Urinary bladder (tissue), 4 donors: ENCODE results near the gene DIABLO. TPM values are rescaled to one million over a fixed set of nuclear protein-coding genes. Genes with fewer than 3 reads are reported as not detected.
"Not testable (repeated sequence)": the region's sequence is repeated elsewhere in the genome, so short reads cannot be mapped to it uniquely, and the experiment has no call there.

Experiments
- DNase-seq: peaks from one replicate; pipeline ENCODE4 v3.0.0-alpha.2; 2015; ENCODE audit errors: extremely low spot score
- H3K27ac ChIP-seq: one replicate; pipeline ENCODE4 v1.5.1; 2013; ENCODE audit warnings: low read depth, mild to moderate bottlenecking, moderate library complexity
- H3K36me3 ChIP-seq: one replicate; pipeline ENCODE4 v1.6.1; 2013; ENCODE audit warnings: mild to moderate bottlenecking, moderate library complexity; ENCODE audit not compliant: insufficient read depth
- H3K4me1 ChIP-seq: one replicate; pipeline ENCODE4 v1.6.1; 2013; ENCODE audit warnings: mild to moderate bottlenecking, moderate library complexity; ENCODE audit not compliant: insufficient read depth
- H3K4me3 ChIP-seq: one replicate; pipeline ENCODE4 v1.5.1; 2013; ENCODE audit warnings: low read depth, low read length
- WGBS: extraction: QIAGEN DNeasy Blood & Tissue Kit; methylation state at CpG from one replicate; pipeline ENCODE4 v1.1.7; 2013; 5-methylcytosine and 5-hydroxymethylcytosine counted together
- polyA plus RNA-seq: library from polyadenylated mRNA; stranded (reverse); fragments of 200-250 nt; gene quantifications from one replicate; pipeline ENCODE4 v1.2.3, GENCODE V29; 2013
- total RNA-seq: library from RNA; depleted of rRNA; stranded (reverse); fragments of >200 nt; gene quantifications from one replicate; pipeline ENCODE4 v1.2.3, GENCODE V29; 2014
- donor health status: healthy with polysubstance abuse.
- donor health status: healthy.

Gene DIABLO
- total RNA-seq, result 46.2 TPM
- 52.0 TPM for polyA plus RNA-seq

- Histone ChIP-seq H3K27ac (peak within 1 kb of the TSS; percentile 93), H3K4me3 (peak within 1 kb of the TSS; percentile 79), H3K36me3 (no peaks in the 10 kb centered on the region), H3K4me1 (no peaks in the 10 kb centered on the region)
- WGBS, result under 1% methylated on average over 74 of the region's 74 CpGs
- peak; percentile 97 for DNase-seq
Measured at GRCh38 chr12:122225683-122226365, at the start of gene DIABLO. TSS of gene DIABLO (minus strand) at chr12:122226052. CDS start at chr12:122226014, 38 bp downstream.

GRCh38 chr12:122275459-122275858 lies 49.6 kb upstream of the DIABLO start:
- 90% methylated on average over 8 of the region's 8 CpGs for WGBS
- no peaks in the 10 kb centered on the region for H3K4me1 ChIP-seq
- no peak overlapping the region for H3K27ac ChIP-seq
- no peak for DNase-seq
- H3K4me3 ChIP-seq, result no peak overlapping the region
- peaks cover 8% of the 10 kb centered on the region for H3K36me3 ChIP-seq

- peak; percentile 90 for DNase-seq
- under 1% methylated on average over 56 of the region's 56 CpGs for WGBS
- Histone ChIP-seq H3K4me3 (peak within 1 kb of the TSS; percentile 65), H3K27ac (peak within 1 kb of the TSS; percentile 87), H3K4me1 (no peaks in the 10 kb centered on the region), H3K36me3 (peaks cover 2% of the 10 kb centered on the region)
Measured at GRCh38 chr12:122266230-122266901, 40.5 kb upstream of the DIABLO start, which contains the start of gene VPS33A. TSS of gene VPS33A (minus strand) at chr12:122266494. CDS start at chr12:122266408, 86 bp downstream.

GRCh38 chr12:122265886-122266229 lies 40.0 kb upstream of the DIABLO start:
- no peak for DNase-seq
- peak overlapping the region; percentile 66 for H3K27ac ChIP-seq
- H3K4me1 ChIP-seq, result no peaks in the 10 kb centered on the region
- WGBS, result under 1% methylated on average over 17 of the region's 17 CpGs
- peak overlapping the region; percentile 65 for H3K4me3 ChIP-seq
- peaks cover 2% of the 10 kb centered on the region for H3K36me3 ChIP-seq

- H3K36me3 ChIP-seq, result peaks cover 2% of the 10 kb centered on the region
- no peak for DNase-seq
- peak overlapping the region; percentile 65 for H3K4me3 ChIP-seq
- 18% methylated on average over 1 of the region's 1 CpG for WGBS
- no peak overlapping the region for H3K27ac ChIP-seq
- no peaks in the 10 kb centered on the region for H3K4me1 ChIP-seq
Measured at GRCh38 chr12:122265476-122265875, 39.6 kb upstream of the DIABLO start.

GRCh38 chr12:122260735-122261134 lies 34.9 kb upstream of the DIABLO start:
- DNase-seq, H3K4me1 ChIP-seq, H3K36me3 ChIP-seq, H3K4me3 ChIP-seq, H3K27ac ChIP-seq: not testable (repeated sequence)
- WGBS, result 90% methylated on average over 14 of the region's 14 CpGs

- 92% methylated on average over 4 of the region's 4 CpGs for WGBS
- H3K36me3 ChIP-seq, H3K4me1 ChIP-seq, H3K27ac ChIP-seq, DNase-seq, H3K4me3 ChIP-seq: not testable (repeated sequence)
Measured at GRCh38 chr12:122258939-122259338, 33.1 kb upstream of the DIABLO start.

- H3K27ac ChIP-seq, H3K4me1 ChIP-seq, H3K4me3 ChIP-seq, DNase-seq, H3K36me3 ChIP-seq: not testable (repeated sequence)
- 97% methylated on average over 4 of the region's 4 CpGs for WGBS
Measured at GRCh38 chr12:122258462-122258861, 32.6 kb upstream of the DIABLO start.

GRCh38 chr12:122250536-122250935 lies 24.7 kb upstream of the DIABLO start:
- no peak overlapping the region for H3K27ac ChIP-seq
- no peaks in the 10 kb centered on the region for H3K36me3 ChIP-seq
- no peak for DNase-seq
- no peaks in the 10 kb centered on the region for H3K4me1 ChIP-seq
- 95% methylated on average over 8 of the region's 8 CpGs for WGBS
- no peak overlapping the region for H3K4me3 ChIP-seq

GRCh38 chr12:122250047-122250446 lies 24.2 kb upstream of the DIABLO start:
- Histone ChIP-seq H3K4me3 (no peak overlapping the region), H3K27ac (no peak overlapping the region), H3K36me3 (no peaks in the 10 kb centered on the region), H3K4me1 (no peaks in the 10 kb centered on the region)
- DNase-seq, result no peak
- WGBS, result 95% methylated on average over 6 of the region's 6 CpGs

- no peak overlapping the region for H3K27ac ChIP-seq
- no peaks in the 10 kb centered on the region for H3K4me1 ChIP-seq
- no peak for DNase-seq
- H3K36me3 ChIP-seq, result no peaks in the 10 kb centered on the region
- no peak overlapping the region for H3K4me3 ChIP-seq
- WGBS, result 95% methylated on average over 1 of the region's 1 CpG
Measured at GRCh38 chr12:122245553-122245952, 19.7 kb upstream of the DIABLO start.

- Histone ChIP-seq H3K27ac (no peak overlapping the region), H3K4me3 (no peak overlapping the region), H3K4me1 (no peaks in the 10 kb centered on the region), H3K36me3 (peaks cover 2% of the 10 kb centered on the region)
- no peak for DNase-seq
- WGBS, result 84% methylated on average over 11 of the region's 11 CpGs
Measured at GRCh38 chr12:122244565-122245371, 18.9 kb upstream of the DIABLO start.

- 83% methylated on average over 6 of the region's 6 CpGs for WGBS
- no peaks in the 10 kb centered on the region for H3K4me1 ChIP-seq
- no peak overlapping the region for H3K4me3 ChIP-seq
- H3K36me3 ChIP-seq, result peaks cover 2% of the 10 kb centered on the region
- no peak overlapping the region for H3K27ac ChIP-seq
- DNase-seq, result no peak
Measured at GRCh38 chr12:122243965-122244364, 18.1 kb upstream of the DIABLO start.
